Measurements from ENCODE around the gene UPB1.

UPB1 gene

DNA sequence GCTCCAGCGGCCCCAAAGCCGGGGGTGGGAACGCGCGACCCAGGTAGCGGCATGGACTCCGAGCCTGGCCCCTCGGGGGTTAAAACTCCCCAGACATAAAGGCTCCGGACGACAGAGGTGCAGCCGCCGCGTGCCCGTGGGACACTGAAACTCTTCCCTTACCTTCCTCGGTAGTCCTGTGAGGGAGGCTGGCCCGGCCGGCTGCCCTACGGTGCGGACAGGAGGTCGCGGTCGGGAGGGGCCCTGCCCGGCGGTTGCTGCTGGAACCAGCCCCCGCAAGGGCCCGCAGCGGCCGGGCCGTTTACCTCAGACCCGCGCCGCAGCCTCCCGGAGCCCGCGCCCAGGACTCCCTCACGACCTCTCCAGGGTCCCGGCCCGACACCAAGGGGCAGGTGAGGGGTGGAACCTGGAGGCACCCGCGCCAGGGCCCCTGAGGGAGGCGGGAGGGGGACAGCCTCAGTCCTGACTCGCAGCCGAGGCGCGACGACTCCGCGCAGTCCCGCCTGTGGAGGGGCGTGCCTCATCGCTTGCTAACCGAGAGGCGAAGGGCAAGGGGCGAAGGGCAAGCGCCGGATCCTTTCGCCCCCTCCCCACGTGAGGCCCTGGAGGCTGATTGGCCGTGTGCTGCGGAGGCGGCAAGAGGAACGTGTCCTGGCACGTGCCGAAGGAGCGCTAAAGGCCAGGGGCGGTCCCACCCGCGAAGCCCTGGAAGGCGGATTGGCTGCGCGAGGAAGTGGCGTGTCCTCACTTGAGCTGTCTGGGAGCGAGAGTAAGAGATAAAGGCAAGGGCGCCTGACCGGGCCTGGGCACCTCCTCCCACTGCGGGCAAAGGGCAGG, at the start of gene UPB1:
UPB1 (plus strand) TSS at position 805 of the 837 bp plus-strand sequence. CDS start 72 bp downstream, outside the sequence.
- DNase-seq: no peak

GRCh38 chr22:24445481-24446259, 49.5 kb upstream of the UPB1 start:
- no peak for DNase-seq

- DNase-seq: no peak
These were observed 48.9 kb upstream of the UPB1 start for GRCh38 chr22:24446260-24446611.

DNA sequence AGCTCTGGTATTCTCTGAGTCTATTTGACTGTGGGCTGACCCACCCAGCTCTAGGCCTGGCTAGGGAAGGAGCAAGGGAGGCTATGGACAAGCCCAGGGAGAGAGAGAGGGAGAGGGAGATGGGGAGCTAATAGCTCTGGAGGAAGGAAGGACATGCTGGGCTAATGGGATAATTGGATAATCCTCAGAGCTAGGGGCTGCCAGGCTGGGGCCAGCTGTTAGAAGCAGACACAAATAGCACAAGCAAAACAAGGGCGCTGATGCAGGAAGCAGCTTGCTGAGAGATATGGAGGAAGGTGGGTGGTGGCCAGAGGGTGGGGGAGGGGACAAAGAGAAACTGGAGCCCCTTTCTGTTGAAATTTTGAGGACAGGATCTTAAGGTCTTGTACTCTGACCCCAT, 44.5 kb upstream of the UPB1 start:
- DNase-seq: no peak

GRCh38 chr22:24451162-24451561, 44.0 kb upstream of the UPB1 start:
- DNase-seq: no peak

- no peak for DNase-seq
These were observed 41.3 kb upstream of the UPB1 start for GRCh38 chr22:24453853-24454252.

GRCh38 chr22:24455039-24455438, 40.1 kb upstream of the UPB1 start:
- no peak for DNase-seq

DNA sequence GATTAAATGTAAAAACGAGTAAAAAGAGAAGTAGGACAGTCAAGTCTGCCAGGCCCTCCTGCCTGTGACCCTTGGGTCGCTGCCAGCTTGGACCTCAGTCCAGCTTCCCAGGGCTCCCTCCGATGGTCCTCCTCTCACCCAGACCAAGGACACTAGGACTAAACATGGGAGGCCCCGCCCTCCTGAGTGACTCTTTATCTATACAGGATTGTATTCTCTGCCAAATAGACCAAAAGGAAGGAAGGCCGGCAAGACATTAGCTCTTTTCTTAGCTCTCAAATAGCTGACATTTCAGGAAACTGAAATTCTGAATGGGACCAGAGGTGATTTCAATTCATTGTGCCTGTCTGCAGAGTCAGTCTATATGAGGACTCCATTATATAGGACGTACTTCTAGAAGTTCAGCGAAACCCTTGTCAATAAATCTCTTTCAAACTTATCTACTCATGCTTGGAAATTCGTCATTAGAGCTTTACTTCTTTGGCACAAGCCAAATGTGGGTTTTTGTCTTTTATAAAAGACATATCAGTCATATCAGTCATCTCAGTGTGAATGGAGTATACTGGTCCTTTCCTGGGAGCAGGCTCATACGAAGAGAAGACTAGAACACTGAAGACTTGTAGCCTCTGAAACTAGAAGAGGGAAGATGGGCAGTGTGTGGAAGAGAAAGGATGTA, 39.2 kb upstream of the UPB1 start:
- no peak for DNase-seq

- DNase-seq: no peak
These were observed 37.2 kb upstream of the UPB1 start for GRCh38 chr22:24457894-24458420.

GRCh38 chr22:24459911-24460310, 35.2 kb upstream of the UPB1 start:
- DNase-seq: no peak

DNA sequence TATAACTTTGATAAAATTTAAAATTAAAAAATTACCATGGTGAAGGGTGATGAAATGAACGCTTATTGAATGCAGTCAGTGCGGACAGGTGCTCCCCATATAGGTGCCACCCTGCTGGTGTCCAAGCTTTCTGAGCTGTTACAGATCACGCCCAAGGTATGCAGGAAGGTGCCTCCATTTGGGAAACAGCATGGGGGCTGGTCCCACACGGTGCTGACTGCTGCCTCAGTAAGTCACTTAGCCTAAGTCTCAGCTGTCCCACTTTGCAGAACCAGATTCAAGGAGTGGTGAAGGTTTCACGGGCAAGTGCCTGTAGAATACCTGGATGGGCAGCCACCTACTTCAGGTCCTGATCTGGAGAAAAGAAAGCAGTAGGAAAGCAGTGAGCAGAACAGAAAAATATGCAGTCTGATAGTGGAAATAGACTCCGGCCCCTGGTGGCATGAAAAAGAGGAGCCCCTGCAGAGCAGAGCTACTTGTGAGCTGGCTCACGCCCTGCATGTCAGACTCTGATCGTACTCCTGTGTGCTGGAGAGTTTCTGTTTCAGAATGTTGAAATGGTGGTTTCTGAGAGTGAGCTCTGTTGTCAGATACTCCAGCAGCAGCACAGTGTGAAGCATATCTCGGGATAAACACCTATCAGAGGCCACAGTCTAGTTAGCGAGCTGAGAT, 34.6 kb upstream of the UPB1 start:
- no peak for DNase-seq

DNA sequence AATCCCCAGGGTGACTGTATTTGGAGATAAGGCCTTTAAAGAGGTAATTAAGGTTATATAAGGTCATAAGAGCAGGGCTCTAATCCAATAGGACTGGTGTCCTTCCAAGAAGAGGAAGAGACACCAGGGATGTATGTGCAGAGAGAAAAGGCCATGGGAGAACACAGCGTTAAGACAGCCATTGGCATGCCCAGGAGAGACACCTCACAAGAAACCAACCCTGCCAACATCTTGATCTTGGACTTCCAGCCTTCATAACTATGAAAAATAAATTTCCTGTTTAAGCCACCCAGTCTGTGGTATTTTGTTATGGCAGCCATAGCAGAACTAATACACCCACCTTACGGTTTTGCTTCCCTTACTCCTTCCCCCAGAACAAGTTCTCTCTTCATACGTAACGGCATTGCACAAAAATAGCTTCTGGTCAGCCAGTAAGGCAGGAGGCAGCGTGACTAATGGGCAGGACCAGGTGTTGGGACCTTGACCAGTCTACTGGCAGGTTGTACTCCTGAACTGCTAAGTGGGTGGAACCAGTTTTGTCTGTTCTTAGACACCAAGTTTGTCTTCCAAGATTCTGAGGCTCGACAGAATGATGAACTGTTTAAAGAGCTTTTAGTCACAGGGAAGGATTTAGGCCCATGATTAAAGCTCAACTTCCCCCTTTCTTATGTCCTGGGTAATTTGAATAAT, 31.9 kb upstream of the UPB1 start:
- DNase-seq: no peak

DNA sequence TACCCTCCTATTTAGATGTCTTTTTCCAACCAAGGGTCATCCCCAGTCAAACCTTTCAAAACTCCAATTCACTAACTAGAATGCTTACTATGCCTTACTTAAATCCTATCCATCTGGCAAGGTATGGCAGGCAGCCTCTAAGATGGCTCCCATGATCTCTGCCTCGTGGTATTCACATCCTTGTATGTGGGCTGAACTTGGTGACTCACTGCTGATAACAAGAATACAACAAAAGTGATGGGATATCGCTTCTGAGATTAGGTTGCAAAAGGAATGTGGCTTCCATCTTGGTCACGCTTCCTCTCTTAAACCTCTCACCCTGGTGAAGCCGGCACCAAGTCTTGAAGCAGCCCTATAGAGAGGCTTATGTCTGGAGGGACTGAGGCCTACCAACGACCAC, 29.6 kb upstream of the UPB1 start:
- DNase-seq: no peak

- no peak for DNase-seq
These were observed 29.2 kb upstream of the UPB1 start for GRCh38 chr22:24465975-24466374.

- no peak for DNase-seq
These were observed 28.3 kb upstream of the UPB1 start for GRCh38 chr22:24466716-24467328.

DNA sequence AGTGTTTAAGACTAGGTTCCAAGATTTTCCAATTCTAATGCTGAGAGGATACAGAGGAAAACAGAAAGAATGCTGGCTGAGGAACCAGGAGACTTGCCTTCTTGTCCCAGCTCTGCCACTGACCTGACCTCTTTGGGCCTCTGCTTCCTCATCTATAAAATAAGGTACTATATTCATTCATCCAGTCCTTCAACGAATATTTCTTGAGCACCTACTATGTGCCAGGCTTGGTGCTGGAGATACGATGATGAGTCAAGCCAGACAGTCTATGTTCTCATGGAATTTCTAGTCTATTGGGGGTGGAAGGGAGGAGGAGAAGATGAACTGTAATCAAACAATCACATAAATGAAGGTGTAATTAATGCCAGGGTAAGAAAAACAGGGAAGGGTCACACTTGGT, 27.8 kb upstream of the UPB1 start:
- no peak for DNase-seq

GRCh38 chr22:24471570-24471969, 23.6 kb upstream of the UPB1 start:
- DNase-seq: no peak

GRCh38 chr22:24473284-24473683, 21.8 kb upstream of the UPB1 start:
- DNase-seq: no peak

- no peak for DNase-seq
These were observed 20.9 kb upstream of the UPB1 start for GRCh38 chr22:24474221-24474620.

GRCh38 chr22:24474649-24475255, 20.4 kb upstream of the UPB1 start:
- DNase-seq: no peak

- no peak for DNase-seq
These were observed 13.5 kb upstream of the UPB1 start for GRCh38 chr22:24481641-24482040.
